Measurements from ENCODE around the gene MYH11.
"Not testable (repeated sequence)": the region's sequence is repeated elsewhere in the genome, so short reads cannot be mapped to it uniquely, and the experiment has no call there.

MYH11 gene

GRCh38 chr16:15803618-15804017, 53.2 kb downstream of the MYH11 start:
- no peak for DNase-seq

GRCh38 chr16:15799851-15800495, 56.9 kb downstream of the MYH11 start:
- DNase-seq: no peak

DNA sequence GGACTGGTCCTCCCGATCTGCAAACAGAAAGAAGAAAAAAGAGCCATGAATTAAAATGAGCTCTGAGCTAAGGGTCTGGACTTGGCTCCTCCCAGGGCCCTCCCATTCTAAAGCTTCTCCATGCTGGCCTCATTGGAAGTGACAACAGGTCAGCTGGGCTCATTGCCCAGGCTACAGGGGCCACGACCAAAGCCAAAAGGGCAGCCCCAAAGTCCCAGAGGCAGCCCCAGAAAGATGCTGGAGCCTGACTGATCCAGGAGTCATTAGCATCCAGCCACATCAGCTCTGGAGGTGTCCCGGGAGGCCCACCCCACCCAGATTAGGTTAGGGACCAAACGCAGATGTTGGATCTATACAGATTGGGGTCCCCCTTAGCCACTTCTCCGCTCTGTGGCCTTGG, 58.2 kb downstream of the MYH11 start:
- DNase-seq: no peak

DNA sequence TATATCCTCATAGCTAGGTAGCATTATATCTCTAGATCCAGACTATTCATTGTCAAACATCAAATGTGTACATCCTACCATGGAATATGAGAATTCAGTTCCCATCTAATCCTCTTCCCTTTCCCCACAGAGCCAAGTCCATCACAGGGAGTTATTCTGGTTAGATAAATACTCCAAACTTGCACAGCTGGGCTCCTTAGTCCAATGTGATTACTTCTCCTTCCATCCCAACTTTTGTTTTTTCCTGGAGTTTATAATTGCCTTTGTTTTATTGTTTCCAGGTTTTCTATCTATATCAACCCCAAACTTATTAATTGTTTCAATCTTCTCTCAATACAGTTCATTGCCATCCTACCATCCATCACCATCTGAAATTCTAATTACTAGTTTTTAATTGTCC, 59.9 kb downstream of the MYH11 start:
- DNase-seq: no peak

DNA sequence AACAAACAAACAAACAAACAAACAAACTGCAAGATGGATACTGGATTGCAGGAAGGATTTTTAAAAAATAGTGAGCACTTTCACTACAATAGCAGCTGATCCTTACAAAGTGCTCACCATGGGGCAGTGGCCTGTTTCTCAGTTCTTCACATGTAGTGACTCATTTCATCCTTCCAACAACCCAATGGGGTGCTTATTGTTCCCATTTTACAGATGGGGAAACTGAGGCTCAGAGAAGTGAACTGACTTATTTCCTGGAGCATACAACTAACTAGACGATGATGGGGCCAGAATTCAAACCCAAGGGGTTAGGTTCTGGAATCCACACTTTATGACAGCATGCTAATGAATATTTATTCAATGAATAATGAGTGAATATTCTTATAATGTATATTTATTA, 61.2 kb downstream of the MYH11 start:
- DNase-seq: no peak

DNA sequence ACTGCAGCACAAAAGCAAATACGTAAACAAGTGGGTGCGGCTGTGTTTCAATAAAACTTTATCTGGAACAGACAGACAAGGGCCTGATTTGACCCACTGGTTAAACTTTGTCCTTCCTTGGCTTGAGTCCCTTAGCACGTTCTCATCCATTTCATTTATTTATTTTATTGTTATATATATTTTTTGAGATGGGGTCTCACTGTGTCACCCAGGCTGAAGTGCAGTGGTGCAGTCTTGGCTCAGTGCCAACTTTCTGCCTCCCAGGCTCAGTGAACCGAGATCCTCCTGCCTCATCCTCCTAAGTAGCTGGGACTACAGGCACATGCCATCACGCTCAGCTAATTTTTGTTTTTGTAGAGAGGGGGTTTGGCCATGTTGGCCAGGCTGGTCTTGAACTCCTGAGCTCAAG, 64.3 kb downstream of the MYH11 start:
- DNase-seq: no peak

- no peak for DNase-seq
These were observed 66.4 kb downstream of the MYH11 start for GRCh38 chr16:15790458-15790857.

GRCh38 chr16:15789816-15790215, 67.0 kb downstream of the MYH11 start:
- DNase-seq: not testable (repeated sequence)

DNA sequence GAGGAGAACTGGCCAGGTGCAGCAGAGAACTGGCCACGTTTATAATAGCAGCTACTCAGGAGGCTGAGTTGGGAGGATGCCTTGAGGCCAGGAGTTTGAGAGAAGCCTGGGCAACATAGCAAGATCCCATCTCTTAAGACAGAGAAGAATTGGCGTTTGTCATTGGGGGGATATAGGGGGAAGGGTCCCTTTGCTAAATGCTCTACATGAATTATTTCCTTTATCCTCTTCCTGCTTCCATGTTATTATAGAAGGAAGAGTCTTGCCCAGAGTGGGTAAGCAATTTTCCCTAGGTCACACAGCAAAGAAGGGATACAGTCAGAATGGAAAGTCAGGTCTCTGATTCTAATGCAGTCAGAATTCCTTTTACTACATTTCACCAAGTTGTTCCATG, 68.0 kb downstream of the MYH11 start:
- no peak for DNase-seq

DNA sequence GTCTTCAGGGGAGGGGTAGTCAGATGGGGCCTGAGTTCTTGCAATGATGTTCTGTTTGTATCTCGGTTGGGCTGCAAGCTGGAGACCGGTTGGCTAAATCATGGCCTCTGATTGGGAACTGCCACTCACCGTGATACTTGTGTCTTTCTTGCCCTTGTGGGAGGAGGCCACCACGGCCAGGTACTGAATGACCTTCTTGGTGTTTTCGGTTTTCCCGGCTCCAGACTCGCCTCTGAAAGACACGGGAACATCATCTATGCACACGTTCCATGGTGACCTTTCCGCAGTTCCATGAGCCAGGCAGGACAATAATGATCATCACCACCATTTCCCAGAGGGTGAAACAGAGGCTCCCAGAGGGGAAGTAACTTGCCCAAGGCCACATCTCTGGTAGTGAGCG, 70.3 kb downstream of the MYH11 start:
- DNase-seq: no peak

DNA sequence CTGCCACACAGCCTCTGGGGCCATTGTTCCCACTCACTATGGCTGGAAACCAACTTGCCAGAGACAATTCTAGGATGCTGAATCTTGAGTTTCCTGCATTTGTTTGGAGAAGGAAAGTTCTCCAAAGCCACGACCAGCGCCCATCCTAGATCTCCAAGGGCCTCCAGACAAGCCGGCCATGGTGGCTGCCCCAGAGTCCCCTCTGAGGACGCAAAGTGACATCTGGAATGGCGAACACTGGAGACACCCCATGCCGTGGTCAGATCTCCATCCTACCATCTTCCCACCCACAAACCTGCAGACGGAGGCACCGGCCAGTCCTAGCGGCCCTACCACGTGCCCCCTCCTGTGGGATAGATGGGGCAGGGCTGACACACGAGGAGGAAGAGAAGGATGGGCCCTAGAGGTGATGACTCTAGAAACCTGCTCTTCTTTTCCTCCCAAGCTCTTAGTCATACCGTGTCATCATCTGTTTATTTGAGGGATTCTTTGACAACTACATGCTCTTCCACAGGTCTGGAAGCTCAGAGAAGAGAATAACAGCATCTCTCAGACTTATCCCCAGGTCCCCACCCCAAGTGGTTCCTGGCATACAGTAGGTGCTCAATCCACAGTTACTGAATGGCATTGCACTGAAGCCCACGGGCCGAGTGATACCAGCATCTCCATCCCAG, 71.3 kb downstream of the MYH11 start:
- no peak for DNase-seq

DNA sequence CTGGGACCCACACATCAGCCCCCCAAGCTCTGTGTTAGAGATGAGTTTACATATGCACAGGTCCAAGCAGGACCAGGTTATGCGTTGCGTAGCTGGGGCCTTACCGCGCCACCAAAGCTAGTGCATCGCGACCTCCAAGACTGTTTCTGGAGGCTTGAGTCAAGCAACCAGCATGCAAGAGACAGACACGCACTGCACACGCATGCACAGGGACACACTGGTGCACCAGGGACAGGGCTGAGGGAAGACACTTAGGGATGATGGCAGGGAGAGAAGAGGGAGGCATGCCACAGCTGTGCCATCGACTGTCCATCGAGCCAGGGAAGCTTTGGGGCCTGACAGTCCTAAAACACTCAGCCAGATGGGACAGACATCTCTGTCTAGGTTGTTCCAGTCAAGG, 72.8 kb downstream of the MYH11 start:
- no peak for DNase-seq

DNA sequence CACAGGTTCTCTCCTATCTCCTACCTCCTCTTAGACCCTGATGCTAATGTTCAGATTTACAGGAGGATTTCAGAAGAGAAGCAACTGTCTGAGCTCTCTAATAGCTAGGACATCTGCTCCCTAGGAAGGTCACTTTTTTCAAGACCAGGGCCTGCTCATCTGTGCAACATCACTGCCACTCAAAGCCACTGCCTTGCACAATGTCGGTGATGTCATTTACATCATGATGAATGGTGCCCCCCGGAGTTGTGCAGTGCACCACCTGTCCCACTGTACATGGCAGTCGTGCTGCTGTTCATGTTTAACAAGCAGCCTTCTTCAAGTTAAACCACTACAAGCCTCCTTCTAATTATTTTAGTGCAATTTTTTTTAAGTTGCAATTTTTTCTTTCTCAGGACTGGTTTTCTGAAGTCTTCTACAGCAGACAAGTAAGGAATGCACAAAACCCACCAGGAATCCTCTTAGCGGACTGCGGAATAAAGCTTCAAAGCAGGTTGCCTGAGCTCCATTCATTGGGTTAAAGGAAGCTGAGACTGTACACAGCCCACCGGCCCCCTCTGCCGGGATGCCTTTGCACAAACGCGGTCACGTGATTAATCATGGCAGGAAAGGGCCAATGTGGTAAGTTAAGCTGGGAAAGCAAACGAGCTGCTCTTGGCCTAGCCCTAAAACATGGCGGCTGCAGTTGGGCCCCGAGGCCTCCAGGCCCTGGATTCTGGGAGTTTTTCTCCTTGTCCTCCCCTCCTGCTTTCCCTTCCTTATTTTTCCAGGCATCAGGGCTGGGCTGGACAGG, 74.1 kb downstream of the MYH11 start:
- no peak for DNase-seq

GRCh38 chr16:15781650-15782049, 75.2 kb downstream of the MYH11 start:
- no peak for DNase-seq

DNA sequence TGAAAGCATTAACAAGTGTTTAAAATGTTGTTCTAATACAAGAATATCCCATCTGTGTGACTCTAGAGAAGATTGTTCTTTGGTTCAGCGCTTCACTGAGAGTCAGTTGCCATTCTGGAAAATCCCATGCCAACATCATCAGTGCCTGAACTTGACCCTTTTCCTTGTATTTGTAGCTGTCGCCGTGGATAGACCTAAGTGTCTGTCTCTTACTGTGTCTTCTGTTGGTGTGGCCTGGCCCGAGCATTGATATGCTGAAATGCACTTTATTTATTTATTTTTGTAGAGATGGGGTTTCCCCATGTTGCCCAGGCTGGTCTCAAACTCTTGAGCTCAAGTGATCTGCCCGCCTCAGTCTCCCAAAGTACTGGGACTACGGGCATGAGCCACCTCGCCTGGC, 76.0 kb downstream of the MYH11 start:
- DNase-seq: no peak

GRCh38 chr16:15779664-15780351, 77.0 kb downstream of the MYH11 start:
- DNase-seq: no peak

DNA sequence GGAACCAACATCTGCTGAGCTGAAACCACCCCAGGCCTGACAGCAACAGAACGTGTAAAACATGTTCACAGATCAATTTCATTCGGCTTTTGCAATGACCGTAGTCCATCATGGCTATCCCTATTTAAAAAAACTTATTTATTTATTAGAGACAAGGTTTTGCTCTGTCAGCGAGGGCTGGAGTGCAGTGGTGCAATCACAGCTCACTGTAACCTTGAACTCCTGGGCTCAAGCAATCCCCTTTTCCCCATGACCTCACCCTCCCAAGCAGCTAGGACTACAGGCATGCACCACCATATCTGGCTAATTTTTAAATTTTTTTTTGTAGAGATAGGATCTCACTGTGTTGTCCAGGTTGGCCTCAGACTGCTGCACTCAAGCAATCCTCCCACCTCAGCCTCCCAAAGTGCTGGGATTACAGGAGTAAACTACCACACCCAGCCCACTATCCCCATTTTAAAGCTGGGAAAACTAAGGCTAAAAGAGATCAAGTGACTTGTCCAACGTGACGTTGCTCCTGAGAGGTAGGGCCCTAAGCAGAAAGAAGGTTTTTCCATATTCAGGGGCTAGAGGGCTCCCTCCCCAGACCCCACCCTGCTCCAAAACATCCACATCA, 77.7 kb downstream of the MYH11 start:
- DNase-seq: no peak

- no peak for DNase-seq
These were observed 78.6 kb downstream of the MYH11 start for GRCh38 chr16:15778204-15778743.

DNA sequence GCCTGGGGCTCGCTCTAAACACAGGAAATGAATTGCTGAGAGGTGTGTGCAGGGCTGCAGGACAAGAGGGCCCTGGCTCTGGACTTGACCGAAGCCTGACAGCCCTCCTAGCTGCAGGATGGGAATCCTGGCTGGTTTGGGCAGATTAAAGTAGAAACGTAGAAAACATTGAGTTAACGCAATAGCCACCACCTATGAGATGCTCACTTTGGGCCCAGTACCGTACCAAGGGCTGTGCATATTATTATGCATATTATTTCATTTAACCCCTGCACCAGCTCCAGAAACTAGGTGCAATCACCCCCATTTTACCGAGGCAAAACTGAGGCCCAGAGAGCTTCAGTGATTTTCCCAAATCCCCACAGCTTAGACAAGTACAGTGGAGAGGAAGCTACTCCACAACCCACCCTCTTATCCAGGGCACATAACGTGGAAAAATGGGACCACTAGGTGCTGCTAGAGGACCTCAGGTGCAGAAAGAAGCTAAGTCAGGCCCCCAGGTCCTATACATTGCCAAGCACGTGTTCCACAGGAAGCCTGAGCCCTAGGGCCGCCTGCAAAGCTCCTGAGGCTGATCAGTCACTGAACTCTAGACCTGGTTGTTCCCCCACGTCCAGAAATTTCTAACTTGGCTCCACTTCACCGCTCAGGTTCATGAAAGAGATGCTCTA, 79.2 kb downstream of the MYH11 start:
- peak; percentile 6 for DNase-seq

- no peak for DNase-seq
These were observed 80.3 kb downstream of the MYH11 start for GRCh38 chr16:15776572-15776971.

- DNase-seq: no peak
These were observed 81.0 kb downstream of the MYH11 start for GRCh38 chr16:15775663-15776304.

- no peak for DNase-seq
These were observed 81.6 kb downstream of the MYH11 start for GRCh38 chr16:15775209-15775608.

All from CD4-positive, alpha-beta T cell treated with Interleukin-12 subunit alpha and Interleukin-12 subunit beta, for 1 hour (primary cell).